Hematopoietic multipotent progenitor cell (in vitro differentiated cells): Measurements from ENCODE around the gene LDB3. TPM values are rescaled to one million over a fixed set of nuclear protein-coding genes. Genes with fewer than 3 reads are reported as not detected.

Experiments
- total RNA-seq: library from RNA; depleted of rRNA; stranded (reverse); fragments of >200 nt; gene quantifications from one replicate; pipeline ENCODE4 v1.2.3, GENCODE V29; 2012

Gene LDB3
- total RNA-seq, 1 donor: not detected

Other genes with a start within 250 kb of the LDB3 start
- gene WAPL, start 146.7 kb upstream of the LDB3 start, total RNA-seq: 36.4 TPM
- gene OPN4, start 14.0 kb upstream of the LDB3 start, total RNA-seq: not detected
- under 0.01 TPM for gene BMPR1A, start 88.1 kb downstream of the LDB3 start, total RNA-seq